DMS 273 (cell line): Measurements from ENCODE around the gene EFL1.
A peak's percentile ranks its signal among the peaks of the same experiment; 100 is the strongest.
"Not testable (repeated sequence)": the region's sequence is repeated elsewhere in the genome, so short reads cannot be mapped to it uniquely, and the experiment has no call there.

ENCODE experiments used
- DNase-seq: peaks from one replicate; lab custom pipeline; 2025; ENCODE audit not compliant: unreplicated experiment; lab: John Stamatoyannopoulos, UW

Gene EFL1

GRCh38 chr15:82282386-82282785, 19.9 kb upstream of the EFL1 start:
- DNase-seq: not testable (repeated sequence)

GRCh38 chr15:82281276-82281675, 18.7 kb upstream of the EFL1 start:
- not testable (repeated sequence) for DNase-seq

- no peak for DNase-seq
Measured at GRCh38 chr15:82275410-82275809, 12.9 kb upstream of the EFL1 start.

GRCh38 chr15:82272154-82272553, 9.6 kb upstream of the EFL1 start:
- DNase-seq: no peak

- DNase-seq: not testable (repeated sequence)
Measured at GRCh38 chr15:82268454-82268853, 5.9 kb upstream of the EFL1 start.

- DNase-seq: not testable (repeated sequence)
Measured at GRCh38 chr15:82267137-82267536, 4.6 kb upstream of the EFL1 start.

GRCh38 chr15:82263350-82263749, 816 bp upstream of the EFL1 start:
- peak; percentile 4 for DNase-seq

- peak; percentile 68 for DNase-seq
Measured at GRCh38 chr15:82261566-82262421, 740 bp downstream of the EFL1 start.

GRCh38 chr15:82248261-82248660, 14.3 kb downstream of the EFL1 start:
- not testable (repeated sequence) for DNase-seq

- not testable (repeated sequence) for DNase-seq
Measured at GRCh38 chr15:82245956-82246355, 16.6 kb downstream of the EFL1 start.

GRCh38 chr15:82243644-82244043, 18.9 kb downstream of the EFL1 start:
- DNase-seq: not testable (repeated sequence)

GRCh38 chr15:82241836-82242499, 20.6 kb downstream of the EFL1 start:
- DNase-seq: not testable (repeated sequence)

- no peak for DNase-seq
Measured at GRCh38 chr15:82239685-82240391, 22.7 kb downstream of the EFL1 start.

GRCh38 chr15:82237944-82238534, 24.5 kb downstream of the EFL1 start:
- DNase-seq: not testable (repeated sequence)

- DNase-seq: no peak
Measured at GRCh38 chr15:82231842-82232241, 30.7 kb downstream of the EFL1 start.

- no peak for DNase-seq
Measured at GRCh38 chr15:82231233-82231632, 31.3 kb downstream of the EFL1 start.

GRCh38 chr15:82228750-82229149, 33.8 kb downstream of the EFL1 start:
- no peak for DNase-seq

GRCh38 chr15:82221535-82221934, 41.0 kb downstream of the EFL1 start:
- DNase-seq: peak; percentile 22

GRCh38 chr15:82216092-82216491, 46.4 kb downstream of the EFL1 start:
- not testable (repeated sequence) for DNase-seq

- not testable (repeated sequence) for DNase-seq
Measured at GRCh38 chr15:82212201-82212600, 50.3 kb downstream of the EFL1 start.

- DNase-seq: peak; percentile 88
Measured at GRCh38 chr15:82210066-82210597, 52.4 kb downstream of the EFL1 start.
